Spleen (tissue), 7 donors: ENCODE data around the gene GRIN2D.

Source experiments
- CTCF ChIP-seq, 11 experiments: fragments of 200-600 bp in 7 of 11; fragments of 450-650 bp in 4 of 11; sonication (generic) in 4 of 11; IDR thresholded peaks in 8 of 11; conservative IDR thresholded peaks in 3 of 11; 1 replicate in 7 of 11; 2 replicates in 4 of 11; pipeline versions ENCODE4 v1.4.0 to v1.8.0; 2016 to 2021; ENCODE audit warnings: antibody characterized with exemption in 11 of 11, inconsistent platforms in 4 of 11, mild to moderate bottlenecking in 1 of 11
- POLR2AphosphoS5 ChIP-seq, 3 donors: sonication (generic); formaldehyde crosslinking; IDR thresholded peaks; one replicate each; pipeline ENCODE4 v1.5.1; 2017; ENCODE audit warnings: antibody characterized with exemption in 3 of 3
- donor health status: DM: no; HTN: no; CAD: no; lungs with moderate emphysema.
- donor health status: DM: no; HTN: no; CAD: no.
- donor health status: DM: no; HTN: no; CAD: no.

- TF ChIP-seq CTCF (IDR thresholded peaks at IDR 0.05 in 8 of 11, conservative IDR thresholded peaks at IDR 0.05 in 3 of 11), result peak in 6 of 11 experiments; percentile 17 to 46 (median 29)
- TF ChIP-seq POLR2AphosphoS5 (IDR thresholded peaks at IDR 0.05), result peak; percentile 75 to 82 (median 81)
Measured at GRCh38 chr19:48362716-48363499, 30.6 kb upstream of the GRIN2D start.
